Uterus (tissue), 2 donors: ENCODE data around the gene GSTT2.

Source experiments
- POLR2A ChIP-seq, 2 donors: fragments of 450-650 bp; IDR thresholded peaks; one replicate each; pipeline ENCODE4 v1.6.1; 2016; ENCODE audit warnings: antibody characterized with exemption in 2 of 2, mild to moderate bottlenecking in 1 of 2, moderate library complexity in 1 of 2
- TF ChIP-seq, protein P1 (sequence below), 4 experiments: fragments of 200-600 bp in 2 of 4; fragments of 450-650 bp in 2 of 4; sonication (generic) in 2 of 4; IDR thresholded peaks; one replicate each; pipeline ENCODE4 v1.5.1; 2016 to 2019; ENCODE audit warnings: antibody characterized with exemption in 4 of 4, mild to moderate bottlenecking in 2 of 4, moderate library complexity in 1 of 4

- TF ChIP-seq, protein P1, sequence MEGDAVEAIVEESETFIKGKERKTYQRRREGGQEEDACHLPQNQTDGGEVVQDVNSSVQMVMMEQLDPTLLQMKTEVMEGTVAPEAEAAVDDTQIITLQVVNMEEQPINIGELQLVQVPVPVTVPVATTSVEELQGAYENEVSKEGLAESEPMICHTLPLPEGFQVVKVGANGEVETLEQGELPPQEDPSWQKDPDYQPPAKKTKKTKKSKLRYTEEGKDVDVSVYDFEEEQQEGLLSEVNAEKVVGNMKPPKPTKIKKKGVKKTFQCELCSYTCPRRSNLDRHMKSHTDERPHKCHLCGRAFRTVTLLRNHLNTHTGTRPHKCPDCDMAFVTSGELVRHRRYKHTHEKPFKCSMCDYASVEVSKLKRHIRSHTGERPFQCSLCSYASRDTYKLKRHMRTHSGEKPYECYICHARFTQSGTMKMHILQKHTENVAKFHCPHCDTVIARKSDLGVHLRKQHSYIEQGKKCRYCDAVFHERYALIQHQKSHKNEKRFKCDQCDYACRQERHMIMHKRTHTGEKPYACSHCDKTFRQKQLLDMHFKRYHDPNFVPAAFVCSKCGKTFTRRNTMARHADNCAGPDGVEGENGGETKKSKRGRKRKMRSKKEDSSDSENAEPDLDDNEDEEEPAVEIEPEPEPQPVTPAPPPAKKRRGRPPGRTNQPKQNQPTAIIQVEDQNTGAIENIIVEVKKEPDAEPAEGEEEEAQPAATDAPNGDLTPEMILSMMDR (IDR thresholded peaks at IDR 0.05) = no peak
- TF ChIP-seq POLR2A (IDR thresholded peaks at IDR 0.05) = no peak
Measured at GRCh38 chr22:24009227-24010017, 29.5 kb downstream of the GSTT2 start.
